Stimulated activated CD8-positive, alpha-beta memory T cell treated with anti-CD3 and anti-CD28 coated beads, Interleukin-7, amount 100 ng/mL, for 48 hours (primary cell): ENCODE data around the gene TUSC7.

Experiments
- DNase-seq, 2 donors: peaks; one replicate each; pipeline ENCODE4 v3.0.0-alpha.2; 2020; ENCODE audit warnings: low read depth in 1 of 2; ENCODE audit errors: extremely low read depth in 1 of 2

TUSC7 gene

GRCh38 chr3:116709479-116709878, at the start of gene TUSC7:
Gene TUSC7 (plus strand): TSS chr3:116709779.
- DNase-seq: no peak

- DNase-seq: no peak
Measured at GRCh38 chr3:116661196-116661595, 48.4 kb upstream of the TUSC7 start.

GRCh38 chr3:116663161-116664110, 46.1 kb upstream of the TUSC7 start:
- no peak for DNase-seq

- no peak for DNase-seq
Measured at GRCh38 chr3:116667324-116667723, 42.3 kb upstream of the TUSC7 start.

GRCh38 chr3:116667791-116668190, 41.8 kb upstream of the TUSC7 start:
- no peak for DNase-seq

GRCh38 chr3:116669576-116669975, 40.0 kb upstream of the TUSC7 start:
- DNase-seq: no peak

GRCh38 chr3:116671151-116671550, 38.4 kb upstream of the TUSC7 start:
- no peak for DNase-seq

- DNase-seq: no peak
Measured at GRCh38 chr3:116678853-116679252, 30.7 kb upstream of the TUSC7 start.

- DNase-seq: no peak
Measured at GRCh38 chr3:116691041-116691440, 18.5 kb upstream of the TUSC7 start.

GRCh38 chr3:116701070-116701469, 8.5 kb upstream of the TUSC7 start:
- no peak for DNase-seq

- DNase-seq: no peak
Measured at GRCh38 chr3:116702334-116702733, 7.2 kb upstream of the TUSC7 start.

GRCh38 chr3:116707531-116707930, 2.0 kb upstream of the TUSC7 start:
- no peak for DNase-seq

- DNase-seq: no peak
Measured at GRCh38 chr3:116716490-116716889, 6.9 kb downstream of the TUSC7 start.

- no peak for DNase-seq
Measured at GRCh38 chr3:116717566-116717965, 8.0 kb downstream of the TUSC7 start.

- no peak for DNase-seq
Measured at GRCh38 chr3:116728454-116728853, 18.9 kb downstream of the TUSC7 start.

- no peak for DNase-seq
Measured at GRCh38 chr3:116734243-116734642, 24.7 kb downstream of the TUSC7 start.

- no peak for DNase-seq
Measured at GRCh38 chr3:116739678-116740077, 30.1 kb downstream of the TUSC7 start.

GRCh38 chr3:116740293-116740692, 30.7 kb downstream of the TUSC7 start:
- DNase-seq: no peak

- DNase-seq: no peak
Measured at GRCh38 chr3:116741467-116741866, 31.9 kb downstream of the TUSC7 start.

GRCh38 chr3:116743062-116743461, 33.5 kb downstream of the TUSC7 start:
- DNase-seq: no peak

- no peak for DNase-seq
Measured at GRCh38 chr3:116749388-116749787, 39.8 kb downstream of the TUSC7 start.

GRCh38 chr3:116757315-116757714, 47.7 kb downstream of the TUSC7 start:
- DNase-seq: no peak

GRCh38 chr3:116759316-116759715, 49.7 kb downstream of the TUSC7 start:
- no peak for DNase-seq
